Neural cell (in vitro differentiated cells): ENCODE data around the gene BMAL1.

Source experiments
- TAF1 ChIP-seq: IDR thresholded peaks from 2 replicates; pipeline ENCODE4 v1.6.1; 2012; ENCODE audit warnings: low read depth
- TF ChIP-seq, protein P1 (sequence below): fragments of 450-650 bp; IDR thresholded peaks from 2 replicates; pipeline ENCODE4 v1.5.1; 2014; ENCODE audit warnings: antibody characterized with exemption, mild to moderate bottlenecking, moderate library complexity; ENCODE audit not compliant: poor library complexity, severe bottlenecking

DNA sequence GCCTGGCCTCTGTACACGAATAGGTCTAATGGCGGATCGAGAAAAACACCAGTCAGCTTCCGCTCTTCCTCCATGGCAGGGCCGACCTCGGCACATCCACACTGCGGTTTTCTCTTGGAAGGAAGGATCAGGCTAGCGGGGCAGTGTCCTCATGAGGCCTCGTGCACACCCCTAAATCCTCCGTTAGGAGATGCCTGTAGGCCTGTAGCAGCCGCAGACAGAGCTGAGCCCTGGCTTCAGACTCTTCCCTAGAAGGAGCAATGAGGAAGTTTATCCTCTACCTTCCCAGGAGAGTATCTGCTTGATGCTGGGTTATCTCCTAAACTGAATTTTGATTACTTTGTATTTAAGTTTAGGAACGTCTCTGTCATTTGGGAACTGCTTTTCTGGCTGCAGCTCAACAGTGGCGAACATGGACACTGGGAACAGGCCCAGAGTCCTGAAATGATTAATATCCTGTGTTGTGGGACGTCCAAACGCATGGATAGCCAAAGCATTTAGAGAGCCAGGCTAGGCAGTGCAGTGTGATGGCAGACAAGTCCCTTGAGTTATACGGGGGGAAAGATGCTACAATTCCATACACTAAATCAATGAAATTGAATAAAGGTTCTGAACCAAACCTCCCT is 16.5 kb upstream of the BMAL1 start:
- TF ChIP-seq TAF1: no peak
- TF ChIP-seq, protein P1, sequence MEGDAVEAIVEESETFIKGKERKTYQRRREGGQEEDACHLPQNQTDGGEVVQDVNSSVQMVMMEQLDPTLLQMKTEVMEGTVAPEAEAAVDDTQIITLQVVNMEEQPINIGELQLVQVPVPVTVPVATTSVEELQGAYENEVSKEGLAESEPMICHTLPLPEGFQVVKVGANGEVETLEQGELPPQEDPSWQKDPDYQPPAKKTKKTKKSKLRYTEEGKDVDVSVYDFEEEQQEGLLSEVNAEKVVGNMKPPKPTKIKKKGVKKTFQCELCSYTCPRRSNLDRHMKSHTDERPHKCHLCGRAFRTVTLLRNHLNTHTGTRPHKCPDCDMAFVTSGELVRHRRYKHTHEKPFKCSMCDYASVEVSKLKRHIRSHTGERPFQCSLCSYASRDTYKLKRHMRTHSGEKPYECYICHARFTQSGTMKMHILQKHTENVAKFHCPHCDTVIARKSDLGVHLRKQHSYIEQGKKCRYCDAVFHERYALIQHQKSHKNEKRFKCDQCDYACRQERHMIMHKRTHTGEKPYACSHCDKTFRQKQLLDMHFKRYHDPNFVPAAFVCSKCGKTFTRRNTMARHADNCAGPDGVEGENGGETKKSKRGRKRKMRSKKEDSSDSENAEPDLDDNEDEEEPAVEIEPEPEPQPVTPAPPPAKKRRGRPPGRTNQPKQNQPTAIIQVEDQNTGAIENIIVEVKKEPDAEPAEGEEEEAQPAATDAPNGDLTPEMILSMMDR: no peak
